ENCODE data around the gene GPR87. TPM values are rescaled to one million over a fixed set of nuclear protein-coding genes. Genes with fewer than 3 reads are reported as not detected.

The GPR87 gene
- polyA plus RNA-seq, 2 of the 4 experiments (the other 2 are of a cell fraction) = 0.41 to 0.52 TPM

DNA sequence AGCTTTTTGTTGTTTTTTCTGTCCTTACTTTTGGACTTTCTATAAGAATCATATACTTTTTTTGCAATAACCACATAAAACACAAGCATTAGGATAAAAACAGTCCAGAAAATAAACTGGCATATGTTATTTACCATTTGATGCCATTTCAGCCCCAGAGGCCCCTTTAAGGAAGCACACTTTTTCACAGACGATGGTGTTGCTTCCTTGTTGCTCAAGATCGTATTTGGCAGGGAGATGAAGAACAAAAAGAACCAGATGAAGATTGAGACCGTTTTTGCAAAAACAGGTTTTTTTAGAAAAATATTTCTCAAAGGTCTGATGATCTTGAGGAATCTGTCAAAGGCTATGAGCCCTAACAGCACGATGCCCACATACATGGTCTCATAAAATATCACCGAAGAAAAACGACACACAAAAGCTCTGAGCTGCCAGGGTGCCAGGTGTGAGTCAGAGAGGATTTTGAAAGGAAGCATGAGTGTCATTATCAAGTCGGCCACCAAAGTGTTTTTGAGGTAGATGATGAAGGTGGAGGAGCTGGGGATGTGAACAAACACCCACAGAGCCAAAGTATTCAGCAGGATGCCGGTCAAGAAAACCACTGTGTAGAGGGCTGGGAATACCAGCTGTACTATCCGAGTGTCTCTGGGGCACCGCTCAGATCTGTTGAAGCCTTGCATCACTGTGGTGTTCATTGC is 11.8 kb upstream of the GPR87 start:
- FAIRE-seq (no peak), ATAC-seq (peak; percentile 66 to 69; a peak in 5 of 6 replicates), DNase-seq (ENCODE audit: low read depth in 1 of 2, low spot score in 1 of 2) (peak in 1 of 2 experiments; percentile 7)
- Histone ChIP-seq H3K4me3 (peak overlapping the region; percentile 27; the same call in 2 of the 3 replicates), H3K27ac (peak overlapping the region; percentile 35 to 44; a peak in 5 of 6 replicates), H3K4me2 (peak overlapping the region; percentile 70), H3K9me3 (no peaks in the 10 kb centered on the region), H3K4me1 (peaks cover 13% of the 10 kb centered on the region; the same call in 2 of the 3 replicates)
- 36% methylated on average over 10 of the region's 10 CpGs for WGBS (ENCODE audit: missing lambda C conversion rate)
- ChIA-PET CTCF (interaction anchor here (0.7 to 5.4 kb wide), 18 partner anchors 12 to 591 kb away, joined by 3 to 47 read pairs (median 4); partner anchors contain the start of gene GPR87), POLR2A (interaction anchor here (0.6 to 1.5 kb wide), 3 partner anchors 12 to 172 kb away, joined by 3 to 11 read pairs (median 3); partner anchors contain the start of gene GPR87)
- TF ChIP-seq RFX5 (IDR thresholded peaks at IDR 0.05) (no peak), CHD4 (IDR thresholded peaks at IDR 0.05; ENCODE audit: borderline replicate concordance) (no peak), RAD21 (conservative IDR thresholded peaks at IDR 0.05 in 1 of 2, IDR thresholded peaks at IDR 0.05 in 1 of 2) (no peak), ZNF302 (CRISPR knock-in tag; IDR thresholded peaks at IDR 0.05) (no peak), MYC (IDR thresholded peaks at IDR 0.05; ENCODE audit: borderline replicate concordance, low read length) (no peak), HDAC2 (IDR thresholded peaks at IDR 0.05) (no peak), CBX8 (IDR thresholded peaks at IDR 0.05) (no peak), KDM5A (IDR thresholded peaks at IDR 0.05) (no peak), HOXB5 (CRISPR knock-in tag; IDR thresholded peaks at IDR 0.05) (no peak)
- TF ChIP-seq, protein P1, sequence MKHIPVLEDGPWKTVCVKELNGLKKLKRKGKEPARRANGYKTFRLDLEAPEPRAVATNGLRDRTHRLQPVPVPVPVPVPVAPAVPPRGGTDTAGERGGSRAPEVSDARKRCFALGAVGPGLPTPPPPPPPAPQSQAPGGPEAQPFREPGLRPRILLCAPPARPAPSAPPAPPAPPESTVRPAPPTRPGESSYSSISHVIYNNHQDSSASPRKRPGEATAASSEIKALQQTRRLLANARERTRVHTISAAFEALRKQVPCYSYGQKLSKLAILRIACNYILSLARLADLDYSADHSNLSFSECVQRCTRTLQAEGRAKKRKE (CRISPR knock-in tag; IDR thresholded peaks at IDR 0.05; ENCODE audit: low read depth) = no peak
- TF ChIP-seq, protein P2, sequence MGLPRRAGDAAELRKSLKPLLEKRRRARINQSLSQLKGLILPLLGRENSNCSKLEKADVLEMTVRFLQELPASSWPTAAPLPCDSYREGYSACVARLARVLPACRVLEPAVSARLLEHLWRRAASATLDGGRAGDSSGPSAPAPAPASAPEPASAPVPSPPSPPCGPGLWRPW (IDR thresholded peaks at IDR 0.05) = no peak
- TF ChIP-seq, protein P3, sequence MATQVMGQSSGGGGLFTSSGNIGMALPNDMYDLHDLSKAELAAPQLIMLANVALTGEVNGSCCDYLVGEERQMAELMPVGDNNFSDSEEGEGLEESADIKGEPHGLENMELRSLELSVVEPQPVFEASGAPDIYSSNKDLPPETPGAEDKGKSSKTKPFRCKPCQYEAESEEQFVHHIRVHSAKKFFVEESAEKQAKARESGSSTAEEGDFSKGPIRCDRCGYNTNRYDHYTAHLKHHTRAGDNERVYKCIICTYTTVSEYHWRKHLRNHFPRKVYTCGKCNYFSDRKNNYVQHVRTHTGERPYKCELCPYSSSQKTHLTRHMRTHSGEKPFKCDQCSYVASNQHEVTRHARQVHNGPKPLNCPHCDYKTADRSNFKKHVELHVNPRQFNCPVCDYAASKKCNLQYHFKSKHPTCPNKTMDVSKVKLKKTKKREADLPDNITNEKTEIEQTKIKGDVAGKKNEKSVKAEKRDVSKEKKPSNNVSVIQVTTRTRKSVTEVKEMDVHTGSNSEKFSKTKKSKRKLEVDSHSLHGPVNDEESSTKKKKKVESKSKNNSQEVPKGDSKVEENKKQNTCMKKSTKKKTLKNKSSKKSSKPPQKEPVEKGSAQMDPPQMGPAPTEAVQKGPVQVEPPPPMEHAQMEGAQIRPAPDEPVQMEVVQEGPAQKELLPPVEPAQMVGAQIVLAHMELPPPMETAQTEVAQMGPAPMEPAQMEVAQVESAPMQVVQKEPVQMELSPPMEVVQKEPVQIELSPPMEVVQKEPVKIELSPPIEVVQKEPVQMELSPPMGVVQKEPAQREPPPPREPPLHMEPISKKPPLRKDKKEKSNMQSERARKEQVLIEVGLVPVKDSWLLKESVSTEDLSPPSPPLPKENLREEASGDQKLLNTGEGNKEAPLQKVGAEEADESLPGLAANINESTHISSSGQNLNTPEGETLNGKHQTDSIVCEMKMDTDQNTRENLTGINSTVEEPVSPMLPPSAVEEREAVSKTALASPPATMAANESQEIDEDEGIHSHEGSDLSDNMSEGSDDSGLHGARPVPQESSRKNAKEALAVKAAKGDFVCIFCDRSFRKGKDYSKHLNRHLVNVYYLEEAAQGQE (IDR thresholded peaks at IDR 0.05) = no peak

DNA sequence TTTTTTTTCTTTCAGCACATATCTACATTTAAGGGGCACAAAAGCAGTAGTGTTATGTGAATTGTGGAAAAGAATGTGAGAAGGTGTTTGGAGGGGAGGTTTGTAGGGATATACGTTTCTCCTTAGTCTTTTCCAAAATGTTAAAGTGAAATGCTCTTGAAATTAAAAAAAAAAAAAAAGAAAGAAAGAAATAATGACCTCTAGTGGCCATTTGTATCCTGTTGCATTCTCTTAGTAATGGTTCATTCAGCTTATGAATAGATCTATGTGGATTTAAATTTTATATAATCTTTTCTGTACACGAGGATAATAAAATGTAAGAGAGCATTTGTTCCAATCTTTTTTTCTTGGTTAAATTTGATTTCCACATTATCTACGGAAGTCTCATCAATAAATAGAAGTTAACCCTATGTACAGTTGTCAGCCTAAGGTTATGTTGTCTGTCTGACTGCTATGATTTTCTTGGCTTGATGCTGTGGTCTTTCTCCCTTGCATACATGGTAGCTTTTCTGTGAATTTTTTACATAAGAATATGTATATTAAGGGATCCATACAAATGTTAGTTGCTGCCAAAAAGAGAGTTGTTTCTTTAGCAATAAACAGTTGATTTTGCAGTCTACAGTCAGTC is 11.1 kb upstream of the GPR87 start:
- FAIRE-seq (no peak), DNase-seq (ENCODE audit: low read depth in 1 of 2, low spot score in 1 of 2) (peak; percentile 18), ATAC-seq (peak; percentile 63 to 75; a peak in 3 of 6 replicates)
- Histone ChIP-seq H3K9me3 (no peaks in the 10 kb centered on the region), H3K27ac (no peak overlapping the region; a peak in 2 of 6 replicates), H3K4me3 (no peak overlapping the region), H3K4me2 (peak overlapping the region; percentile 70), H3K4me1 (peaks cover 13% of the 10 kb centered on the region; the same call in 2 of the 3 replicates)
- 4% methylated on average over 3 of the region's 3 CpGs for WGBS (ENCODE audit: missing lambda C conversion rate)
- POLR2A ChIA-PET = interaction anchor here (0.8 to 1.5 kb wide), 2 partner anchors 11 to 23 kb away, joined by 3 to 11 read pairs; partner anchors contain the start of gene GPR87
- TF ChIP-seq SMC3 (IDR thresholded peaks at IDR 0.05) = peak; percentile 50
- TF ChIP-seq RAD21 (conservative IDR thresholded peaks at IDR 0.05 in 1 of 2, IDR thresholded peaks at IDR 0.05 in 1 of 2) = peak; percentile 42 to 45; a peak in 3 of 5 replicates
- TF ChIP-seq HEYL (CRISPR knock-in tag; IDR thresholded peaks at IDR 0.05) = no peak
- no peak for TF ChIP-seq CBX8 (IDR thresholded peaks at IDR 0.05)
- TF ChIP-seq, protein P4, sequence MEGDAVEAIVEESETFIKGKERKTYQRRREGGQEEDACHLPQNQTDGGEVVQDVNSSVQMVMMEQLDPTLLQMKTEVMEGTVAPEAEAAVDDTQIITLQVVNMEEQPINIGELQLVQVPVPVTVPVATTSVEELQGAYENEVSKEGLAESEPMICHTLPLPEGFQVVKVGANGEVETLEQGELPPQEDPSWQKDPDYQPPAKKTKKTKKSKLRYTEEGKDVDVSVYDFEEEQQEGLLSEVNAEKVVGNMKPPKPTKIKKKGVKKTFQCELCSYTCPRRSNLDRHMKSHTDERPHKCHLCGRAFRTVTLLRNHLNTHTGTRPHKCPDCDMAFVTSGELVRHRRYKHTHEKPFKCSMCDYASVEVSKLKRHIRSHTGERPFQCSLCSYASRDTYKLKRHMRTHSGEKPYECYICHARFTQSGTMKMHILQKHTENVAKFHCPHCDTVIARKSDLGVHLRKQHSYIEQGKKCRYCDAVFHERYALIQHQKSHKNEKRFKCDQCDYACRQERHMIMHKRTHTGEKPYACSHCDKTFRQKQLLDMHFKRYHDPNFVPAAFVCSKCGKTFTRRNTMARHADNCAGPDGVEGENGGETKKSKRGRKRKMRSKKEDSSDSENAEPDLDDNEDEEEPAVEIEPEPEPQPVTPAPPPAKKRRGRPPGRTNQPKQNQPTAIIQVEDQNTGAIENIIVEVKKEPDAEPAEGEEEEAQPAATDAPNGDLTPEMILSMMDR (IDR thresholded peaks at IDR 0.05) = peak; percentile 72
- TF ChIP-seq, protein P1 (CRISPR knock-in tag; IDR thresholded peaks at IDR 0.05; ENCODE audit: low read depth) = no peak
- CTCF ChIA-PET = interaction anchor here (0.6 to 5.4 kb wide), 21 partner anchors 11 to 797 kb away, joined by 3 to 47 read pairs (median 4); partner anchors contain the start of gene GPR87
